Measurements from ENCODE around the gene PRKCH. TPM values are rescaled to one million over a fixed set of nuclear protein-coding genes. Genes with fewer than 3 reads are reported as not detected.
A peak's percentile ranks its signal among the peaks of the same experiment; 100 is the strongest.
"Not testable (repeated sequence)": the region's sequence is repeated elsewhere in the genome, so short reads cannot be mapped to it uniquely, and the experiment has no call there.

The PRKCH gene
- total RNA-seq, 6 experiments from 2014 or later, result 5.0 to 12.1 (median 8.8) TPM

DNA sequence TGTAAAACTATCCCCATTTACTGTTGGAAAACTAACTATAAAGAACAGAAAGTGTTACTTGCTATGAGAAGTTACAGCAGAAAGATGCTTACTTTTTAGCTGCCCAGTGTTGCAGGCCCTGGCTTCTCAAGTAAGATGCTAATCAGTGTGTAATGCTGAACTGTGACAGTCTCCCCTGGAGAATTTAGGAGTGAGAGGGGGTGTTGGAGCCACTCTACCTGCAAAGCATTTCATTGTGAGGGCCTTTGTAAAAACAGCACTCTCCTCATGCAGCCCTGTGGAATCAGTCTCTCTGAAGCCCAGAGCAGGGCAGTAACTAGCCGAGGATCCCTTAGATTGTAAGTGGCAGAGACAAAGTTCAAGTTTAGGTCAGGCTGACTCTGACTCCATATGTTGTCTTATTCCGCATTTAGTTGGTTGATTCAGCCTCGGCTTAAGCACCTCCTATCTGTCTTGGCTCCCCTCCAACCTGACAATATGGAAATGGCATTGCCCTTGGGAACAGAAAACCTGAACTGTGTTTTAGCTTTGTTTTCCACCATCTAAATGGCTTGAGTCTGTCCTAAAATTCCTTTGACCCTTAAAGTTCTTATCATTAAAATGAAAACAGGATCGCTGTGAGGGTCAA, 141.3 kb downstream of the PRKCH start:
- DNase-seq (peak in 1 of 3 donors; percentile 10), ATAC-seq (peak in 1 of 4 donors; percentile 37)
- TF ChIP-seq, protein P1, sequence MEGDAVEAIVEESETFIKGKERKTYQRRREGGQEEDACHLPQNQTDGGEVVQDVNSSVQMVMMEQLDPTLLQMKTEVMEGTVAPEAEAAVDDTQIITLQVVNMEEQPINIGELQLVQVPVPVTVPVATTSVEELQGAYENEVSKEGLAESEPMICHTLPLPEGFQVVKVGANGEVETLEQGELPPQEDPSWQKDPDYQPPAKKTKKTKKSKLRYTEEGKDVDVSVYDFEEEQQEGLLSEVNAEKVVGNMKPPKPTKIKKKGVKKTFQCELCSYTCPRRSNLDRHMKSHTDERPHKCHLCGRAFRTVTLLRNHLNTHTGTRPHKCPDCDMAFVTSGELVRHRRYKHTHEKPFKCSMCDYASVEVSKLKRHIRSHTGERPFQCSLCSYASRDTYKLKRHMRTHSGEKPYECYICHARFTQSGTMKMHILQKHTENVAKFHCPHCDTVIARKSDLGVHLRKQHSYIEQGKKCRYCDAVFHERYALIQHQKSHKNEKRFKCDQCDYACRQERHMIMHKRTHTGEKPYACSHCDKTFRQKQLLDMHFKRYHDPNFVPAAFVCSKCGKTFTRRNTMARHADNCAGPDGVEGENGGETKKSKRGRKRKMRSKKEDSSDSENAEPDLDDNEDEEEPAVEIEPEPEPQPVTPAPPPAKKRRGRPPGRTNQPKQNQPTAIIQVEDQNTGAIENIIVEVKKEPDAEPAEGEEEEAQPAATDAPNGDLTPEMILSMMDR (IDR thresholded peaks at IDR 0.05), result no peak
- TF ChIP-seq POLR2A (IDR thresholded peaks at IDR 0.05), result no peak
- Histone ChIP-seq H3K9me3 (no peaks in the 10 kb centered on the region), H3K4me3 (no peak overlapping the region), H3K27ac (no peak overlapping the region), H3K36me3 (peaks cover 0 to 4% (median 0%) of the 10 kb centered on the region in 4 donors), H3K4me1 (peaks cover 0 to 4% (median 0%) of the 10 kb centered on the region in 4 donors), H3K27me3 (no peaks in the 10 kb centered on the region)
- WGBS (ENCODE audit: insufficient coverage, low coverage, low lambda C conversion rate, missing lambda C conversion rate), result 44% methylated on average over 4 of the region's 4 CpGs
- intact Hi-C loops (cut with DNase I), result loop anchor here in 1 of 2 donors (5.0 to 10.0 kb wide), 2 partner anchors 292 to 375 kb away; no protein-coding TSS in a partner anchor

DNA sequence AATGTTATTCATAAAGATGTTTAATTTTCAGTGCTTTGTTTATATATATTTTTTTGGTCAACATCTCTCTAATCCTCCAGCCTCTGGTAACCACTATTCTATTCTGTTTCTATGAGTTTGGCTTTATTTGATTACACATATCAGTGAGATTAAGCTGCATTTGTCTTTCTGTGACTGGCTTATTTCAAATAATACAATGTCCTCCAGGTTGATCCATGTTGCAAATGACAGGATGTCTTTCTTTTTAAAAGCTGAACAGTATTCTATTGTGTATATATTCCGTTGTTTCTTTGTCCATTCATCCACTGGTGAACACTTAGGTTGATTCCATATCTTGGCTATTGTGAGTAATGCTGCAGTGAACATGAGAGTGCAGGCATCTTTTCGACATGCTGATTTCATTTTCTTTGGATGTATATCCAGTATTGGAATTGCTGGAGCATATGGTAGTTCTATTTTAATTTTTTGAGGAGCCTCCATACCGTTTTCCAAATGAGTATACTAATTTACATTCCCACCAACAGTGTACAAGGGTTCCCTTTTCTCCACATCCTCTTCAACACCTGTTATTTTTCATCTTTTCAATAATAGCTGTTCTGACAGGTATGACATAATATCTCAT, 142.4 kb downstream of the PRKCH start:
- Histone ChIP-seq H3K27me3 (no peaks in the 10 kb centered on the region), H3K4me1 (peaks cover 0 to 4% (median 0%) of the 10 kb centered on the region in 4 donors), H3K27ac (no peak overlapping the region), H3K36me3 (no peaks in the 10 kb centered on the region), H3K4me3 (no peak overlapping the region), H3K9me3 (no peaks in the 10 kb centered on the region)
- DNase-seq (no peak), ATAC-seq (no peak)
- WGBS (ENCODE audit: insufficient coverage, low coverage, low lambda C conversion rate, missing lambda C conversion rate), result 76% methylated on average over 3 of the region's 3 CpGs
- TF ChIP-seq, protein P1 (IDR thresholded peaks at IDR 0.05), result no peak
- TF ChIP-seq POLR2A (IDR thresholded peaks at IDR 0.05), result no peak
- intact Hi-C loops (cut with DNase I), result loop anchor here in 1 of 2 donors (5.0 to 10.0 kb wide), 2 partner anchors 291 to 374 kb away; no protein-coding TSS in a partner anchor

DNA sequence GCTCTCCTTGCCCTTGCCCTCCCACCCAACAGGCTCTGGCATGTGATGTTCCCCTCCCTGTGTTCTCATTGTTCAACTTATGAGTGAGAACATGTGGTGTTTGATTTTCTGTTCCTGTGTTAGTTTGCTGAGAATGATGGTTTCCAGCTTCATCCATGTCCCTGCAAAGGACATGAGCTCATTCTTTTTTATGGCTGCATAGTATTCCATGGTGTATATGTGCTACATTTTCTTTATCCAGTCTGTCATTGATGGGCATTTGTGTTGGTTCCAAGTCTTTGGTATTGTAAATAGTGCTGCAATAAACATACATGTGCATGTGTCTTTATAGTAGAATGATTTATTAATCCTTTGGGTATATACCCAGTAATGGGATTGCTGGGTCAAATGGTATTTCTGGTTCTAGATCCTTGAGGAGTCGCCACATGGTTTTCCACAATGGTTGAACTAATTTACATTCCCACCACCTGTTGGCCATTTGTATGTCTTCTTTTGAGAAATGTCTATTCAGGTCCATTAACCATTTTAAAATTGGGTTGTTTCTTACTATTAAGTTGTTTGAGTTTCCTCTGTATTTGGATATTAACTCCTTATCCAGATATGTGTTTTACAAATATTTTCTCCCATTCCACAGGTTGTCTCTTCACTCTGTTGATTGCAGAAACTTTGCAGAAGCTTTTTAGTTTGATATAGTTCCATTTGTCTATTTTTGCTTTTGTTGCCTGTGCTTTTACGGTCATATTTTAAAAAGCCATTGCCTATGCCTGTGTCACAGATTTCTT, 143.4 kb downstream of the PRKCH start:
- not testable (repeated sequence) for H3K4me3 ChIP-seq, H3K36me3 ChIP-seq, H3K27ac ChIP-seq, ATAC-seq, H3K27me3 ChIP-seq, H3K4me1 ChIP-seq, H3K9me3 ChIP-seq, DNase-seq
- intact Hi-C loops (cut with DNase I), result loop anchor here in 1 of 2 donors (5.0 to 10.0 kb wide), 2 partner anchors 290 to 373 kb away; no protein-coding TSS in a partner anchor
- 88% methylated on average over 2 of the region's 2 CpGs for WGBS (ENCODE audit: insufficient coverage, low coverage, low lambda C conversion rate, missing lambda C conversion rate)

DNA sequence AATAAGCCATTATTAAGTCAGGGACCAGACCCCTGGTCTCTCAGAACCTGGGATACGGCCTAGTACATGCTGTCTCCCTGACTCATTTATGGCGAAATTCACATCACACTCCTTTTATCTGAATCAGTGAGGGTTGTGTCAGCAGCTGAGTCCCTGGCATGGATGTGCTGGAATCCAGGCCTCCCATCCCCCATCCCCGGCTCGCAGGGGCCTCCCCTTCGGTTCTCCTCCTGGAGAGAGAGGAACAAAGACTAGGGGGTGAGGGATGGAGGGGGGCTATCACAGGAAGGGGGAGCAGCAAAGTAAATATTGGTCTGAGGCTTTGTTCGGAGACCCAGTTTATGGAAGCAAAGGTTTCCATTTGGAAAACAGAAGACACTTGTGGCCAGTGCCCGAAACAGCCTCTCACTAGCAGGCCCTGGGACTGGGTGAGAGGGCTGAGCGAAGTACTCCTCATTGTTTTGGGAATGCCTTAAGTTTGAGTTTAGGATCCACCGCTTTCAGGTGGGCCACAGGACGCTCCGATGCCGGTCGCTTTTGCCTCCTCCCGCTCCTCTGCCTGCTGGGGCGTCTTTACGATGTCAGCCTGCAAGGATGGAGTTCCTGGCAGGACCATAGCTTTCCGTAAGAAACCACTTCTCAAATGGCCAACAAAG, 145.0 kb downstream of the PRKCH start:
- DNase-seq (peak in 1 of 3 donors; percentile 29), ATAC-seq (peak in 2 of 4 donors; percentile 21 to 35)
- TF ChIP-seq, protein P1 (IDR thresholded peaks at IDR 0.05), result no peak
- TF ChIP-seq POLR2A (IDR thresholded peaks at IDR 0.05), result no peak
- Histone ChIP-seq H3K9me3 (no peaks in the 10 kb centered on the region), H3K27ac (no peak overlapping the region), H3K36me3 (no peaks in the 10 kb centered on the region), H3K4me3 (no peak overlapping the region), H3K4me1 (peaks cover 0 to 4% (median 0%) of the 10 kb centered on the region in 4 donors), H3K27me3 (no peaks in the 10 kb centered on the region)
- intact Hi-C loops (cut with DNase I), result loop anchor here in 1 of 2 donors (10.0 kb wide), 1 partner anchor 288 kb away; no protein-coding TSS in a partner anchor
- 68% methylated on average over 11 of the region's 17 CpGs for WGBS (ENCODE audit: insufficient coverage, low coverage, low lambda C conversion rate, missing lambda C conversion rate)
